Breast epithelium (tissue), 4 donors: ENCODE results near the gene GALNT2. TPM values are rescaled to one million over a fixed set of nuclear protein-coding genes. Genes with fewer than 3 reads are reported as not detected.

Experiments used
- DNase-seq, 2 donors: peaks; one replicate each; pipeline ENCODE4 v3.0.0-alpha.2; 2019; ENCODE audit warnings: low spot score in 2 of 2
- H3K27ac ChIP-seq, 2 donors: fragments of 200-600 bp; sonication (generic) in 1 of 2; one replicate each; pipeline ENCODE4 v1.5.1; 2016 to 2019; ENCODE audit warnings: mild to moderate bottlenecking in 1 of 2
- H3K27me3 ChIP-seq, 2 donors: fragments of 200-600 bp; sonication (generic) in 1 of 2; one replicate each; pipeline versions ENCODE4 v1.5.1 to v1.6.0; 2017 to 2019; ENCODE audit warnings: control low read depth in 1 of 2, mild to moderate bottlenecking in 1 of 2
- H3K36me3 ChIP-seq: fragments of 200-600 bp; one replicate; pipeline ENCODE4 v1.5.1; 2019
- H3K4me1 ChIP-seq, 2 donors: fragments of 200-600 bp; sonication (generic); one replicate each; pipeline ENCODE4 v1.5.1; 2016 to 2019; ENCODE audit warnings: control low read depth in 1 of 2
- H3K4me3 ChIP-seq, 3 donors: fragments of 200-600 bp; sonication (generic); 1 replicate in 2 of 3; 2 replicates in 1 of 3; pipeline ENCODE4 v1.5.1; 2016 to 2019; ENCODE audit warnings: mild to moderate bottlenecking in 3 of 3, moderate library complexity in 2 of 3
- H3K9me3 ChIP-seq, 2 donors: fragments of 200-600 bp; sonication (generic) in 1 of 2; one replicate each; pipeline ENCODE4 v1.5.1; 2016 to 2019; ENCODE audit warnings: control low read depth in 1 of 2
- POLR2A ChIP-seq: fragments of 450-650 bp; IDR thresholded peaks from one replicate; pipeline ENCODE4 v1.6.1; 2016; ENCODE audit warnings: antibody characterized with exemption, mild to moderate bottlenecking, moderate library complexity
- POLR2AphosphoS5 ChIP-seq, 3 donors: sonication (generic); formaldehyde crosslinking; IDR thresholded peaks; one replicate each; pipeline ENCODE4 v1.6.1; 2017; ENCODE audit warnings: antibody characterized with exemption in 3 of 3
- intact Hi-C: fragments of 100-400 bp; cut with DNase I; formaldehyde crosslinking; loops from one replicate; pipeline ENCODE4 v1.15.1; 2023; ENCODE audit warnings: low total_unique reads
- total RNA-seq, 3 donors: library from RNA; depleted of rRNA; stranded (reverse); fragments of >200 nt; gene quantifications; one replicate each; pipeline ENCODE4 v1.1.0, GENCODE V29; 2016
- TF ChIP-seq, protein P1 (sequence below), 3 donors: fragments of 450-650 bp; IDR thresholded peaks; one replicate each; pipeline ENCODE4 v1.5.1; 2016 to 2017; ENCODE audit warnings: antibody characterized with exemption in 3 of 3, mild to moderate bottlenecking in 3 of 3, moderate library complexity in 3 of 3

GALNT2 gene
- total RNA-seq, 3 donors from 2014 or later, result 27.4 to 53.0 (median 42.6) TPM

DNA sequence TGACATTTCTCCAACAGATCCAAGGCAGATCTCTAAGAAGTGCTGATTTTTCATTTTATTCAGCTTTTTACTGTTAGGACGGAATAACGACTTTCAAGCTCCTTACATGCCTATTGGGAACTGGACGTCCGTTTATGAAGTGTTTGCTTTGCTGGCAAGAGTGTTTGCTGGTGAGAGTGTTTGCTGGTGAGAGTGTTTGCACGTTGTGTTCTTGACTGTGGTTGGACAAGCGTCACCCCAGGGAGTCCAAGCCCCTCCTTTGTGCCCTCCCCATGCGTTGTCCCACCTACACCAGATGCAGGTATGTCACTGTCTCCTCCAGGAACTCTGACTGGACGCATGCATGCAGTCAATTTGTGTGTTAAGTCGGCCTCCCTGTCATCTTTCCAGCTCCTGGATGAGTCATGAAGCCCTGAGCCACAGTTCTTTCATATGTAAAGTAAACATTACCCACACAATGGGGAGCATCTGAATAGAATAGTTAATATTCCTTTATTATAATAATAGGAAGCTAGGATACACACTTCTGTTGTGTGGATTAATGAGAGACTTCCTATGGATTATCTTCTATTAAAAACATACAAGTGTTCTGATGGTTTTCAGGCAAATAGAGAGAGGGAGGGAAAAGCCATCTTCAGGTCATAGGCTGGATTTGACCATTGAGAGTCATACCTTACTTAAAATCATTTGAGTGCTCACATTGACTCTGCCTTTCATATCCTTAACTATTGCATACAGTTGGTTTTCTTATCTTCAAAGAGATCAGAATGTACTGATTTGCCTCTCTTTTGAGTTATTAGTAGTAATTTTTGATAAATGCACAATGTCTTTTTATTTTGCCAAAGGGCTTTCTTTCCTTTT lies 119.2 kb downstream of the GALNT2 start:
- intact Hi-C loops, result no loop called here
- no peaks in the 10 kb centered on the region for H3K27me3 ChIP-seq
- TF ChIP-seq POLR2AphosphoS5 (IDR thresholded peaks at IDR 0.05) (no peak), POLR2A (no peak)
- TF ChIP-seq, protein P1, sequence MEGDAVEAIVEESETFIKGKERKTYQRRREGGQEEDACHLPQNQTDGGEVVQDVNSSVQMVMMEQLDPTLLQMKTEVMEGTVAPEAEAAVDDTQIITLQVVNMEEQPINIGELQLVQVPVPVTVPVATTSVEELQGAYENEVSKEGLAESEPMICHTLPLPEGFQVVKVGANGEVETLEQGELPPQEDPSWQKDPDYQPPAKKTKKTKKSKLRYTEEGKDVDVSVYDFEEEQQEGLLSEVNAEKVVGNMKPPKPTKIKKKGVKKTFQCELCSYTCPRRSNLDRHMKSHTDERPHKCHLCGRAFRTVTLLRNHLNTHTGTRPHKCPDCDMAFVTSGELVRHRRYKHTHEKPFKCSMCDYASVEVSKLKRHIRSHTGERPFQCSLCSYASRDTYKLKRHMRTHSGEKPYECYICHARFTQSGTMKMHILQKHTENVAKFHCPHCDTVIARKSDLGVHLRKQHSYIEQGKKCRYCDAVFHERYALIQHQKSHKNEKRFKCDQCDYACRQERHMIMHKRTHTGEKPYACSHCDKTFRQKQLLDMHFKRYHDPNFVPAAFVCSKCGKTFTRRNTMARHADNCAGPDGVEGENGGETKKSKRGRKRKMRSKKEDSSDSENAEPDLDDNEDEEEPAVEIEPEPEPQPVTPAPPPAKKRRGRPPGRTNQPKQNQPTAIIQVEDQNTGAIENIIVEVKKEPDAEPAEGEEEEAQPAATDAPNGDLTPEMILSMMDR (IDR thresholded peaks at IDR 0.05), result no peak
- H3K27ac ChIP-seq, result peak overlapping the region; percentile 67 to 84
- peak overlapping the region in 1 of 3 donors; percentile 20 for H3K4me3 ChIP-seq
- no peaks in the 10 kb centered on the region for H3K36me3 ChIP-seq
- H3K4me1 ChIP-seq, result no peaks in the 10 kb centered on the region
- DNase-seq, result peak; percentile 66 to 83
- no peaks in the 10 kb centered on the region for H3K9me3 ChIP-seq

DNA sequence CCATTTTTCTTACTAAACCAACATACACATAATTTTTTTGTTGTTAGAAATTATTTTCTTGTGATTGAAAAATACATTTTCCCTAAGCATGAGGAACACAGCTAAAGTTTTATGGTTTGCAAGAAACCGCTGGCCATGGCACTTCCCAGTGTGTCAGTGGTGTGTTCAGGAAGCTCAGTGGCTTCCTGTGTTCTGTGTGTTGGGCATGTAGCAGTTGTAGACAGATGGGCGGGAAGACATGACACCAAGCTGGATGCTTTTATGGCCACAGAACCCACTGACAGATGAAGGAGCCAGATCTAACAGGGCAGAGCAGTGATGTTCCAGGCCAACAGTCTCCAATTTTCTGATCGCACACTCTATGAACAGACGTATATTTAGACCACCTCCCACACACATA lies 119.8 kb downstream of the GALNT2 start:
- H3K4me1 ChIP-seq, result no peaks in the 10 kb centered on the region
- peak overlapping the region in 1 of 2 donors; percentile 53 for H3K27ac ChIP-seq
- H3K36me3 ChIP-seq, result no peaks in the 10 kb centered on the region
- H3K27me3 ChIP-seq, result no peaks in the 10 kb centered on the region
- no peak overlapping the region for H3K4me3 ChIP-seq
- intact Hi-C loops, result no loop called here
- no peaks in the 10 kb centered on the region for H3K9me3 ChIP-seq
- no peak for DNase-seq
- no peak for TF ChIP-seq POLR2AphosphoS5 (IDR thresholded peaks at IDR 0.05)
- TF ChIP-seq, protein P1 (IDR thresholded peaks at IDR 0.05), result no peak
- no peak for TF ChIP-seq POLR2A

DNA sequence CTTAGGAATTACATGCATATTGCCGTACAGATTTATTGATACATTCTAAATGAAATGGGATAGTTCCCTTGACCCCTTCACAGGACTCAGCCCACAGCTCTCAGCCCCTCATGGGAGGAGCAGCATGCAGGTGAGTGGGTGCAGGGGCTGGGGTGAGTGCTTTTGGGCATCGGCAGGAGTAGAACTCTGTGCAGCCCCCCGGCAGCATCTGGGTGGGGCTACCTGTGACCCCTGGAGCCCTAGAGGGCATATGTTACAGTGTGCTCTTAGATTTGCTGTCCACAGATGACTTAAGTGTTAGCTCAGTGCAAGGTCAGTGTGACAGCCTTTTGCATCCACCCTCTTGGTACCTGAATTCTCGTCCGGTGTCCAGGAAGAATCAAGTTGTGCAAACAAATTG lies 120.3 kb downstream of the GALNT2 start:
- Histone ChIP-seq H3K27ac (peak overlapping the region in 1 of 2 donors; percentile 53), H3K4me3 (no peak overlapping the region), H3K4me1 (no peaks in the 10 kb centered on the region), H3K9me3 (no peaks in the 10 kb centered on the region), H3K36me3 (no peaks in the 10 kb centered on the region), H3K27me3 (no peaks in the 10 kb centered on the region)
- no peak for DNase-seq
- no peak for TF ChIP-seq POLR2AphosphoS5 (IDR thresholded peaks at IDR 0.05)
- TF ChIP-seq, protein P1 (IDR thresholded peaks at IDR 0.05), result no peak
- TF ChIP-seq POLR2A, result no peak
- intact Hi-C loops, result no loop called here

DNA sequence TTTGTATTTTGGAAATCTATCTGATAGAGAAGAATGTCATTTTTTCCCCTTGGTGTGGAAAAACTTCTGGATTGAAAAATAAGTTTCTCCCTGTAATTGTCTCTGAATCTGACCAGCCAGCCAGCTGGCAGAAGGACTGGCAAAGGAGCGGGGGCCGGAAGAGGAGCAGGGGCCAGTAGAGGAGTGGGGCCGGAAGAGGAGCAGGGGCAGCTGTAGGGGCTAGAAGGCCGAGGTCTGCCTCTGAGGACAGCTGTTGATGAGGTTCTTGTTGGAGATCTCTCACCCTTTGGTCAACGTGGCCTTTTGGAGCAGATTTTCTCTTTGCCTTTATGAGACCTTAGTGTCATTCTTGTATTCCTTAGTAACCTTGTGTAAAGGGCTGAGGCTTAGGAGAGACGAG lies 121.8 kb downstream of the GALNT2 start:
- intact Hi-C loops, result no loop called here
- TF ChIP-seq POLR2A (no peak), POLR2AphosphoS5 (IDR thresholded peaks at IDR 0.05) (no peak)
- TF ChIP-seq, protein P1 (IDR thresholded peaks at IDR 0.05), result no peak
- Histone ChIP-seq H3K4me1 (no peaks in the 10 kb centered on the region), H3K27ac (no peak overlapping the region), H3K4me3 (no peak overlapping the region), H3K9me3 (no peaks in the 10 kb centered on the region), H3K36me3 (no peaks in the 10 kb centered on the region), H3K27me3 (no peaks in the 10 kb centered on the region)
- DNase-seq, result no peak

DNA sequence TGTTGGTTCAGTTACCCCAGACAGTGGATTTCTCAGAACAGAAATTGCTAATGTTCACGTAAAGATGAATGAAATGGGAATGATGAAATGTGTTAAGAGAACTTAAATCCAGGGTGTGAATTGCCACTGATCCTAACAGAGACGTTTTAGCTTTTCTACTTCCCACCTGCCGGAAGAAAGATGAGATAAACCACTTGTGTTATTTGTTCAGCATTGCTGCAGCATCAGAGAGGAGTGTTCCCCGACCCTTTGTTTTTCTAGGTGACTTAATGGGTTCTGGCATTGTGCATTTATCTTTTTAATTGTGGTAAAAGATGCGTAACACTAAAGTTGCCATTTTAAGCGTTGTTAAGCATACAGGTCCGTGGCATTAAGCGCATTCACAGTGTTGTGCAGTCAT lies 122.3 kb downstream of the GALNT2 start:
- intact Hi-C loops, result no loop called here
- H3K9me3 ChIP-seq, result no peaks in the 10 kb centered on the region
- TF ChIP-seq POLR2A, result no peak
- TF ChIP-seq, protein P1 (IDR thresholded peaks at IDR 0.05), result no peak
- no peak for TF ChIP-seq POLR2AphosphoS5 (IDR thresholded peaks at IDR 0.05)
- H3K27ac ChIP-seq, result no peak overlapping the region
- DNase-seq, result no peak
- no peaks in the 10 kb centered on the region for H3K4me1 ChIP-seq
- H3K36me3 ChIP-seq, result no peaks in the 10 kb centered on the region
- H3K27me3 ChIP-seq, result no peaks in the 10 kb centered on the region
- no peak overlapping the region for H3K4me3 ChIP-seq
